CD4-positive, alpha-beta T cell (primary cell): ENCODE data around the gene PRDM16. TPM values are rescaled to one million over a fixed set of nuclear protein-coding genes. Genes with fewer than 3 reads are reported as not detected.
A peak's percentile ranks its signal among the peaks of the same experiment; 100 is the strongest.

Source experiments
- ATAC-seq: fragments of 200-7000 bp; cut with Tn5 transposase; one replicate; pipeline ENCODE4 v1.10.0; 2022; ENCODE audit warnings: mild to moderate bottlenecking; ENCODE audit not compliant: poor library complexity
- CTCF ChIA-PET: fragments of 350-600 bp; sonication (Branson Sonifier 250); formaldehyde crosslinking; loops from one replicate; lab custom pipeline; 2021; ENCODE audit warnings: antibody characterized with exemption, inconsistent platforms; lab: Charles Lee
- POLR2A ChIA-PET: fragments of 350-600 bp; sonication (Branson Sonifier 250); formaldehyde crosslinking; loops from one replicate; lab custom pipeline; 2021; ENCODE audit warnings: antibody characterized with exemption, inconsistent platforms; lab: Charles Lee
- DNase-seq, 14 experiments: peaks; one replicate each; pipeline ENCODE4 v3.0.0-alpha.2; 2013 to 2020; ENCODE audit warnings: mixed read lengths in 2 of 14
- H3K27ac ChIP-seq, 2 donors: one replicate each; pipeline versions ENCODE4 v1.5.1 to v1.7.0; 2013; ENCODE audit warnings: low read length in 2 of 2, low read depth in 1 of 2, mild to moderate bottlenecking in 1 of 2
- H3K27me3 ChIP-seq, 2 experiments: 1 replicate in 1 of 2; 2 replicates in 1 of 2; pipeline versions ENCODE4 v1.6.1 to v1.7.0; 2013; ENCODE audit warnings: low read length in 2 of 2, control low read depth in 1 of 2, mild to moderate bottlenecking in 1 of 2, moderate library complexity in 1 of 2; ENCODE audit not compliant: insufficient read depth in 2 of 2, control insufficient read depth in 1 of 2
- H3K36me3 ChIP-seq: one replicate; pipeline ENCODE4 v1.6.1; 2013; ENCODE audit warnings: low read length, control low read depth; ENCODE audit not compliant: insufficient read depth
- H3K4me1 ChIP-seq: one replicate; pipeline ENCODE4 v1.6.1; 2013; ENCODE audit warnings: low read length, control low read depth; ENCODE audit not compliant: insufficient read depth
- H3K4me3 ChIP-seq: one replicate; pipeline ENCODE4 v1.5.1; 2013; ENCODE audit warnings: mild to moderate bottlenecking, low read length, moderate library complexity
- H3K9me3 ChIP-seq, 2 experiments: 1 replicate in 1 of 2; 2 replicates in 1 of 2; pipeline versions ENCODE4 v1.6.1 to v1.7.0; 2013; ENCODE audit warnings: low read length in 2 of 2, mild to moderate bottlenecking in 2 of 2, control low read depth in 1 of 2, moderate library complexity in 1 of 2; ENCODE audit not compliant: control insufficient read depth in 1 of 2, insufficient read depth in 1 of 2
- H3K27ac Mint-ChIP-seq: one replicate; pipeline ENCODE4 v1.8.0; 2020; ENCODE audit warnings: mixed read lengths
- H3K27me3 Mint-ChIP-seq: one replicate; pipeline ENCODE4 v1.8.0; 2021; ENCODE audit warnings: mixed read lengths
- H3K36me3 Mint-ChIP-seq: one replicate; pipeline ENCODE4 v1.8.0; 2021; ENCODE audit warnings: low read depth, mixed read lengths
- H3K4me1 Mint-ChIP-seq: one replicate; pipeline ENCODE4 v1.8.0; 2021; ENCODE audit warnings: low read depth, mixed read lengths
- H3K4me3 Mint-ChIP-seq: one replicate; pipeline ENCODE4 v1.8.0; 2020; ENCODE audit warnings: mild to moderate bottlenecking, mixed read lengths
- H3K9me3 Mint-ChIP-seq: one replicate; pipeline ENCODE4 v1.8.0; 2020; ENCODE audit warnings: mixed read lengths
- CTCF ChIP-seq: fragments of 200-600 bp; IDR thresholded peaks from one replicate; pipeline ENCODE4 v1.8.0; 2022; ENCODE audit warnings: antibody characterized with exemption, mild to moderate bottlenecking
- intact Hi-C, 2 experiments: fragments of 100-400 bp; cut with DNase I in 1 of 2; cut with micrococcal nuclease in 1 of 2; formaldehyde crosslinking; loops; one replicate each; pipeline versions ENCODE4 v1.15.1 to v1.9.0; 2023 to 2025; cut with DNase I, micrococcal nuclease
- total RNA-seq, 174 experiments: library from RNA in 2 of 174; stranded (reverse) in 2 of 174; gene quantifications; one replicate each; pipeline ENCODE4 v1.2.3 and lab custom pipeline; 2021 to 2026

Gene PRDM16
- total RNA-seq, 2 experiments from 2014 or later = not detected

- TF ChIP-seq CTCF = no peak
- DNase-seq (peak in 1 of 14 experiments; percentile 1), ATAC-seq (no peak)
Observed at GRCh38 chr1:3463891-3464648, 395.1 kb downstream of the PRDM16 start.

GRCh38 chr1:3464649-3465025, 395.6 kb downstream of the PRDM16 start:
- no peak overlapping the region for H3K4me3 ChIP-seq
- H3K9me3 Mint-ChIP-seq = no peaks in the 10 kb centered on the region
- H3K4me1 ChIP-seq = no peaks in the 10 kb centered on the region
- ATAC-seq (no peak), DNase-seq (peak in 1 of 14 experiments; percentile 2)
- no peak overlapping the region for H3K27ac ChIP-seq
- POLR2A ChIA-PET = no interaction called here
- H3K36me3 ChIP-seq = no peaks in the 10 kb centered on the region
- H3K4me1 Mint-ChIP-seq = no peaks in the 10 kb centered on the region
- H3K4me3 Mint-ChIP-seq = no peak overlapping the region
- H3K9me3 ChIP-seq = no peaks in the 10 kb centered on the region
- H3K36me3 Mint-ChIP-seq = no peaks in the 10 kb centered on the region
- no peak overlapping the region for H3K27ac Mint-ChIP-seq
- CTCF ChIA-PET = no interaction called here
- intact Hi-C loops = no loop called here
- H3K27me3 ChIP-seq = no peaks in the 10 kb centered on the region
- H3K27me3 Mint-ChIP-seq = no peaks in the 10 kb centered on the region
- no peak for TF ChIP-seq CTCF

More at GRCh38 chr1:3463891-3464648, 395.1 kb downstream of the PRDM16 start:
- Histone ChIP-seq H3K4me1 (no peaks in the 10 kb centered on the region), H3K36me3 (no peaks in the 10 kb centered on the region), H3K27me3 (no peaks in the 10 kb centered on the region), H3K27ac (no peak overlapping the region), H3K9me3 (no peaks in the 10 kb centered on the region), H3K4me3 (no peak overlapping the region)
- intact Hi-C loops = no loop called here
- no peaks in the 10 kb centered on the region for H3K36me3 Mint-ChIP-seq
- ChIA-PET CTCF (interaction anchor here (1.3 kb wide), 1 partner anchor 11 kb away, joined by 6 read pairs; no protein-coding TSS in a partner anchor), POLR2A (no interaction called here)
- H3K27ac Mint-ChIP-seq = no peak overlapping the region
- no peaks in the 10 kb centered on the region for H3K4me1 Mint-ChIP-seq
- H3K27me3 Mint-ChIP-seq = no peaks in the 10 kb centered on the region
- no peaks in the 10 kb centered on the region for H3K9me3 Mint-ChIP-seq
- H3K4me3 Mint-ChIP-seq = no peak overlapping the region

- TF ChIP-seq CTCF = no peak
Observed at GRCh38 chr1:3465091-3465934, 396.3 kb downstream of the PRDM16 start.

More at GRCh38 chr1:3465091-3465934, 396.3 kb downstream of the PRDM16 start:
- Mint-ChIP-seq H3K27me3 (no peaks in the 10 kb centered on the region), H3K36me3 (no peaks in the 10 kb centered on the region), H3K4me1 (no peaks in the 10 kb centered on the region), H3K27ac (no peak overlapping the region), H3K9me3 (no peaks in the 10 kb centered on the region), H3K4me3 (no peak overlapping the region)
- Histone ChIP-seq H3K9me3 (no peaks in the 10 kb centered on the region), H3K4me1 (no peaks in the 10 kb centered on the region), H3K27me3 (no peaks in the 10 kb centered on the region), H3K36me3 (no peaks in the 10 kb centered on the region), H3K4me3 (no peak overlapping the region), H3K27ac (no peak overlapping the region)
- ATAC-seq (no peak), DNase-seq (peak in 1 of 14 experiments; percentile 2)
- intact Hi-C loops = no loop called here
- CTCF ChIA-PET = no interaction called here
- POLR2A ChIA-PET = no interaction called here
